ENCODE data around the gene KIRREL1. TPM values are rescaled to one million over a fixed set of nuclear protein-coding genes. Genes with fewer than 3 reads are reported as not detected.

KIRREL1 gene
- total RNA-seq, 2 donors from 2014 or later, result 22.8 to 26.5 TPM

DNA sequence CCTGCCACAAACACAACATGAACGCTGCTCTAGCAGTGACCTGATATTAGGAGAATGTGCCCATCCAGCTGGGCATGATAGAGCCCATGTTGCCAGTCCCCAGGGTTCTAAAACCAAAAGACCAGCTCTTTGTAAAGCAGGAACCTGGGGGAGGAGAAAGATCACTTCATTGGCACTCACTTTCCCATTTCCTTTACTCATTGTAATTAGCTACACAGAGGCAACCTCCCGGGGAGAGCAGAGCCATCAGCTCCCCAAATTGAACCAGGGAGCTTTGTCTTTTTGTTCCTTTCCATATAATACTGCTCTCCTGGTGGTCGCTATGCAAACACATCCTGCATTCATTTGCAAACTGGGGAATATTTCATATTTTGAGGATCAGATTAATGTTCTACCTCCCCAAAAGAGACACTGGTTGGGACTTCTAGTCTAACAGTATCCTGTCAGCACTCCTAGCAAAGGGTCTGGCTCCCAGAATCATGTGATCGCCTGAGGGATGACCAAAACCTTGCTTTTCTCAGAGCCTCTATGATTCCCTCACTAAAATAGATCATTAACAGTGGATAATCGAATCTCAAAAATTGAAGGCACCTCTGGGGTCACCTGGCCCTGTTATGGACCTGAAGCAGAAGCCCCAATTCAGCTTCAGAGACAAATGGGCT lies 110.5 kb downstream of the KIRREL1 start:
- peaks cover 6% of the 10 kb centered on the region for H3K4me1 ChIP-seq (ENCODE audit: control insufficient read depth, insufficient read depth, low read length)
- 30 to 31% methylated on average over 3 to 5 of the region's 5 CpGs for WGBS, 2 experiments (ENCODE audit: insufficient coverage in 1 of 2, insufficient read length in 1 of 2)
- Mint-ChIP-seq H3K36me3 (ENCODE audit: low read depth) (no peaks in the 10 kb centered on the region), H3K27me3 (ENCODE audit: insufficient read depth) (peaks cover 2% of the 10 kb centered on the region), H3K9me3 (no peaks in the 10 kb centered on the region), H3K4me3 (no peak overlapping the region), H3K4me1 (peaks cover 50% of the 10 kb centered on the region), H3K27ac (peak overlapping the region; percentile 49)
- H3K27ac ChIP-seq (ENCODE audit: low read depth, low read length), result no peak overlapping the region
- no peaks in the 10 kb centered on the region for H3K36me3 ChIP-seq (ENCODE audit: control insufficient read depth, insufficient read depth, low read length)
- H3K4me3 ChIP-seq (ENCODE audit: low read length), result no peak overlapping the region
- TF ChIP-seq, protein P1, sequence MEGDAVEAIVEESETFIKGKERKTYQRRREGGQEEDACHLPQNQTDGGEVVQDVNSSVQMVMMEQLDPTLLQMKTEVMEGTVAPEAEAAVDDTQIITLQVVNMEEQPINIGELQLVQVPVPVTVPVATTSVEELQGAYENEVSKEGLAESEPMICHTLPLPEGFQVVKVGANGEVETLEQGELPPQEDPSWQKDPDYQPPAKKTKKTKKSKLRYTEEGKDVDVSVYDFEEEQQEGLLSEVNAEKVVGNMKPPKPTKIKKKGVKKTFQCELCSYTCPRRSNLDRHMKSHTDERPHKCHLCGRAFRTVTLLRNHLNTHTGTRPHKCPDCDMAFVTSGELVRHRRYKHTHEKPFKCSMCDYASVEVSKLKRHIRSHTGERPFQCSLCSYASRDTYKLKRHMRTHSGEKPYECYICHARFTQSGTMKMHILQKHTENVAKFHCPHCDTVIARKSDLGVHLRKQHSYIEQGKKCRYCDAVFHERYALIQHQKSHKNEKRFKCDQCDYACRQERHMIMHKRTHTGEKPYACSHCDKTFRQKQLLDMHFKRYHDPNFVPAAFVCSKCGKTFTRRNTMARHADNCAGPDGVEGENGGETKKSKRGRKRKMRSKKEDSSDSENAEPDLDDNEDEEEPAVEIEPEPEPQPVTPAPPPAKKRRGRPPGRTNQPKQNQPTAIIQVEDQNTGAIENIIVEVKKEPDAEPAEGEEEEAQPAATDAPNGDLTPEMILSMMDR (conservative IDR thresholded peaks at IDR 0.05), result no peak
- no peaks in the 10 kb centered on the region for H3K9me3 ChIP-seq (ENCODE audit: control insufficient read depth, low read length)
- no peaks in the 10 kb centered on the region for H3K27me3 ChIP-seq (ENCODE audit: control insufficient read depth, insufficient read depth, low read length, poor library complexity, severe bottlenecking)
- no peak overlapping the region for H3K9ac ChIP-seq (ENCODE audit: extremely low read depth, low read length, poor library complexity, severe bottlenecking)
- peak; percentile 70 for DNase-seq

DNA sequence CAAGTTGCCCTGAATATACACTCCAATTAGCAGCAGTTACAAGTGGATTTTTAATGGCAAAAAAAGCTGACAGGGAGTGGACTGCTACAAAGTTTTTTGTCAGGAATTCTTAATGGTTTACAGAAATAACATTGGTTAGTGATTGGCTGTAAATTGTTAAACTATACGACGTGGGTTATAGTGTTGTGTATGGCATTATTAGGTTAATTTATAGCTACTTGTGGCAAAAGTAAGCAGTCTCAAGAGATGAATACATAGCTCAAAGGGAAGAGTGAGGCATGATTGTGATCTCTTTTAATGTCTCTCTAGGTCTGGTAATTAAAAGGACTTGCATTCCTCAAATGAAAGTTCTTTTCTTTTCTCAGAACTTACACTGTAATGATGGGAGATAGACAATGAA lies 111.4 kb downstream of the KIRREL1 start:
- Histone ChIP-seq H3K4me1 (ENCODE audit: control insufficient read depth, insufficient read depth, low read length) (peaks cover 6% of the 10 kb centered on the region), H3K9ac (ENCODE audit: extremely low read depth, low read length, poor library complexity, severe bottlenecking) (no peak overlapping the region), H3K36me3 (ENCODE audit: control insufficient read depth, insufficient read depth, low read length) (no peaks in the 10 kb centered on the region), H3K27ac (ENCODE audit: low read depth, low read length) (no peak overlapping the region), H3K27me3 (ENCODE audit: control insufficient read depth, insufficient read depth, low read length, poor library complexity, severe bottlenecking) (no peaks in the 10 kb centered on the region), H3K4me3 (ENCODE audit: low read length) (no peak overlapping the region), H3K9me3 (ENCODE audit: control insufficient read depth, low read length) (no peaks in the 10 kb centered on the region)
- no peak overlapping the region for H3K27ac Mint-ChIP-seq
- peaks cover 3% of the 10 kb centered on the region for H3K9me3 Mint-ChIP-seq
- H3K36me3 Mint-ChIP-seq (ENCODE audit: low read depth), result no peaks in the 10 kb centered on the region
- no peak overlapping the region for H3K4me3 Mint-ChIP-seq
- WGBS, 2 experiments (ENCODE audit: insufficient coverage in 1 of 2, insufficient read length in 1 of 2), result 74% methylated on average over 2 of the region's 2 CpGs
- peaks cover 2% of the 10 kb centered on the region for H3K27me3 Mint-ChIP-seq (ENCODE audit: insufficient read depth)
- TF ChIP-seq, protein P1 (conservative IDR thresholded peaks at IDR 0.05), result no peak
- peaks cover 50% of the 10 kb centered on the region for H3K4me1 Mint-ChIP-seq
- DNase-seq, result no peak

DNA sequence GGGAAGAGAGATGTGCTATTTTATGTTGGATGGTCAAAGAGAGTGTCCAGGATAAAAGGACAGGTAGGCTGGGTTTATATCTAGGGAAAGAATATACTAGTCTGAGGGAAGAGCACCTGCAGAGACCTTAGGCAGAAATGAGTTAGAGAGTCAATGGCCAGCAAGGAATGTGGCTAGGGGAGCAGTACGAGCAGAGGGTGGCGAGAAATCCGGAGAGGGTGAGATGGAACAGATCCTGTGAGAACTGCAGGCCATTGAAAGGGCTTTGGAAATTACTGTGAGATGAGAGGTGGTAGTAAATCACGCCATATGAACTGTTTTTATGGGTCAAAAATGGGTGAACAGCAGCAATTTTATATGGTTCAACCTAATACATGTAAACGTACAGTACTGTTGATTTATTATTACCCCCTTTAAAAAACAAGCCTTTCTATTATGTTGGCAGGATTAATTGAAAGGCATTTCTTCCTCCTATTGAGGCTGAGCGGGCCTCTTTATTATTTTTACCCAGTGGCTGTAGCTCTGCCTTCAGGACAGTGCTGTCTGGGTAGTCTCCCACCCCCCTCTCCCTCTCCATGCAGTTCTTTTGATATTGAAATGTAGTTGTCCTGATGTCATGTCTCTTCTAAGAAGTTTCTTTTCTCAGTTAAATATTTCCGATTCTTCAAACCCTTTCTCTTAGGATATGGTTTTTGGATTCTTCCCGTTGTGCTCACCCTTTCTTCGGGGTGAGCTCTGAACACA lies 112.1 kb downstream of the KIRREL1 start:
- Mint-ChIP-seq H3K27me3 (ENCODE audit: insufficient read depth) (peaks cover 2% of the 10 kb centered on the region), H3K27ac (peak overlapping the region; percentile 52), H3K9me3 (peaks cover 3% of the 10 kb centered on the region), H3K4me3 (no peak overlapping the region), H3K4me1 (peaks cover 50% of the 10 kb centered on the region), H3K36me3 (ENCODE audit: low read depth) (no peaks in the 10 kb centered on the region)
- H3K36me3 ChIP-seq (ENCODE audit: control insufficient read depth, insufficient read depth, low read length), result no peaks in the 10 kb centered on the region
- WGBS, 2 experiments (ENCODE audit: insufficient coverage in 1 of 2, insufficient read length in 1 of 2), result 40 to 56% methylated on average over 6 to 9 of the region's 9 CpGs
- H3K9me3 ChIP-seq (ENCODE audit: control insufficient read depth, low read length), result no peaks in the 10 kb centered on the region
- H3K4me1 ChIP-seq (ENCODE audit: control insufficient read depth, insufficient read depth, low read length), result peaks cover 6% of the 10 kb centered on the region
- H3K27ac ChIP-seq (ENCODE audit: low read depth, low read length), result peak overlapping the region; percentile 47
- TF ChIP-seq, protein P1 (conservative IDR thresholded peaks at IDR 0.05), result no peak
- no peak overlapping the region for H3K4me3 ChIP-seq (ENCODE audit: low read length)
- H3K27me3 ChIP-seq (ENCODE audit: control insufficient read depth, insufficient read depth, low read length, poor library complexity, severe bottlenecking), result no peaks in the 10 kb centered on the region
- peak; percentile 64 for DNase-seq
- H3K9ac ChIP-seq (ENCODE audit: extremely low read depth, low read length, poor library complexity, severe bottlenecking), result no peak overlapping the region

All from endodermal cell (in vitro differentiated cells).